K562 (cell line): ENCODE results near the gene USP5.

Experiments
- BHLHE40 ChIP-seq: IDR thresholded peaks from 2 replicates; pipeline ENCODE4 v1.6.1; 2011; ENCODE audit warnings: low read length, improper control_type of control experiment
- MITF ChIP-seq: IDR thresholded peaks from 2 replicates; pipeline ENCODE4 v1.6.1; 2014; ENCODE audit warnings: antibody characterized with exemption
- NCOA4 ChIP-seq: fragments of 450-650 bp; IDR thresholded peaks from 2 replicates; pipeline ENCODE4 v1.6.1; 2018; ENCODE audit warnings: mild to moderate bottlenecking; ENCODE audit not compliant: partially characterized antibody
- REST ChIP-seq, 2 experiments: fragments of 450-650 bp; formaldehyde crosslinking in 1 of 2; IDR thresholded peaks; 2 replicates each; pipeline versions ENCODE4 v1.4.0 to v1.6.1; 2014 to 2020; ENCODE audit warnings: mild to moderate bottlenecking in 2 of 2, borderline replicate concordance in 1 of 2, low read depth in 1 of 2
- TAF1 ChIP-seq: IDR thresholded peaks from 2 replicates; pipeline ENCODE4 v1.6.1; 2011; ENCODE audit warnings: mild to moderate bottlenecking, low read length, moderate library complexity; ENCODE audit not compliant: insufficient read depth, control insufficient read depth, severe bottlenecking; ENCODE audit errors: extremely low read depth

- no peak for TF ChIP-seq TAF1
- no peak for TF ChIP-seq REST (IDR thresholded peaks at IDR 0.05; ENCODE audit: borderline replicate concordance)
- TF ChIP-seq REST (CRISPR knock-in tag; IDR thresholded peaks at IDR 0.05; ENCODE audit: low read depth) = no peak
- no peak for TF ChIP-seq MITF
- no peak for TF ChIP-seq NCOA4
- TF ChIP-seq BHLHE40 = no peak
Measured at GRCh38 chr12:6896846-6897435, 45.0 kb downstream of the USP5 start.
